SK-N-SH (cell line): ENCODE measurements around the gene DSP. TPM values are rescaled to one million over a fixed set of nuclear protein-coding genes. Genes with fewer than 3 reads are reported as not detected.

Experiments
- CTCF ChIA-PET: fragments of 300-600, 350-600 bp; formaldehyde crosslinking; extraction: SDS; loops from one replicate; lab custom pipeline; 2021; lab: Yijun Ruan, JAX
- POLR2A ChIA-PET: fragments of 350-600 bp; sonication (Branson Sonifier 250); formaldehyde crosslinking; extraction: SDS; loops from one replicate; lab custom pipeline; 2020; ENCODE audit warnings: antibody characterized with exemption, inconsistent platforms; lab: Yijun Ruan, JAX
- DNase-seq: peaks from one replicate; pipeline ENCODE4 v3.0.0; 2012
- H2AFZ ChIP-seq: fragments of 200-600 bp; sonication (generic); 2 replicates; pipeline ENCODE4 v1.8.1; 2016; ENCODE audit warnings: antibody characterized with exemption, mild to moderate bottlenecking, low read depth
- H3F3A ChIP-seq: fragments of 200-600 bp; sonication (generic); replicated peaks from 2 replicates; pipeline ENCODE3; 2016; ENCODE audit warnings: antibody characterized with exemption, mild to moderate bottlenecking; ENCODE audit not compliant: insufficient read depth
- H3K27ac ChIP-seq, 2 experiments: fragments of 200-500 bp in 1 of 2; fragments of 200-600 bp in 1 of 2; sonication (Bioruptor generic) in 1 of 2; sonication (generic), shearing (Covaris generic) in 1 of 2; 2 replicates each; pipeline versions ENCODE4 v1.5.1 to v1.6.1; 2014 to 2016; ENCODE audit warnings: low read depth in 2 of 2, inconsistent platforms in 1 of 2, low read length in 1 of 2, mild to moderate bottlenecking in 1 of 2, mixed read lengths in 1 of 2
- H3K27me3 ChIP-seq: fragments of 200-600 bp; sonication (generic), shearing (Covaris generic); 2 replicates; pipeline ENCODE4 v1.6.1; 2016; ENCODE audit warnings: mixed run types; ENCODE audit not compliant: insufficient read depth
- H3K36me3 ChIP-seq, 2 experiments: fragments of 200-500 bp in 1 of 2; fragments of 200-600 bp in 1 of 2; sonication (Bioruptor generic) in 1 of 2; sonication (generic) in 1 of 2; replicated peaks in 1 of 2; 2 replicates each; pipeline versions ENCODE3 to v1.5.1; 2014 to 2016; ENCODE audit warnings: low read length in 1 of 2, mild to moderate bottlenecking in 1 of 2; ENCODE audit not compliant: insufficient read depth in 2 of 2, control insufficient read depth in 1 of 2
- H3K4me1 ChIP-seq, 2 experiments: fragments of 200-500 bp in 1 of 2; fragments of 200-600 bp in 1 of 2; sonication (Bioruptor generic) in 1 of 2; sonication (generic), shearing (Covaris generic) in 1 of 2; 2 replicates each; pipeline versions ENCODE4 v1.5.1 to v1.6.1; 2014 to 2016; ENCODE audit warnings: low read depth in 1 of 2, low read length in 1 of 2, mixed run types in 1 of 2; ENCODE audit not compliant: insufficient read depth in 2 of 2, control insufficient read depth in 1 of 2
- H3K4me2 ChIP-seq: fragments of 200-600 bp; sonication (generic), shearing (Covaris generic); 2 replicates; pipeline ENCODE4 v1.6.1; 2017; ENCODE audit warnings: mixed run types
- H3K4me3 ChIP-seq, 2 experiments: fragments of 200-500 bp in 1 of 2; fragments of 200-600 bp in 1 of 2; sonication (Bioruptor generic) in 1 of 2; sonication (generic), shearing (Covaris generic) in 1 of 2; 2 replicates each; pipeline versions ENCODE4 v1.5.1 to v1.8.1; 2014 to 2016; ENCODE audit warnings: low read depth in 2 of 2, inconsistent platforms in 1 of 2, low read length in 1 of 2, mild to moderate bottlenecking in 1 of 2, mixed read lengths in 1 of 2, moderate library complexity in 1 of 2
- H3K79me2 ChIP-seq: fragments of 200-600 bp; sonication (generic); 2 replicates; pipeline ENCODE4 v1.8.1; 2017; ENCODE audit warnings: mild to moderate bottlenecking; ENCODE audit not compliant: insufficient read depth
- H3K9ac ChIP-seq: fragments of 200-600 bp; sonication (generic); 2 replicates; pipeline ENCODE4 v1.6.1; 2017; ENCODE audit warnings: mixed run types
- H3K9me2 ChIP-seq: fragments of 200-600 bp; sonication (generic); 2 replicates; pipeline ENCODE4 v1.6.1; 2017; ENCODE audit warnings: mixed run types
- H3K9me3 ChIP-seq: fragments of 200-600 bp; sonication (generic); 2 replicates; pipeline ENCODE4 v1.6.1; 2017; ENCODE audit warnings: mixed run types, mild to moderate bottlenecking, moderate library complexity
- H4K20me1 ChIP-seq: fragments of 200-600 bp; sonication (generic); 2 replicates; pipeline ENCODE4 v1.6.1; 2017; ENCODE audit warnings: mild to moderate bottlenecking, mixed run types; ENCODE audit not compliant: insufficient read depth
- ELF1 ChIP-seq: IDR thresholded peaks from 2 replicates; pipeline ENCODE4 v1.4.0; 2012
- EP300 ChIP-seq, 2 experiments: IDR thresholded peaks; 2 replicates each; pipeline versions ENCODE4 v1.4.0 to v1.6.1; 2012; ENCODE audit warnings: borderline replicate concordance in 1 of 2, low read depth in 1 of 2, low read length in 1 of 2
- FOSL2 ChIP-seq: IDR thresholded peaks from 2 replicates; pipeline ENCODE4 v1.4.0; 2012; ENCODE audit warnings: low read depth, mild to moderate bottlenecking, moderate library complexity, borderline replicate concordance
- GABPA ChIP-seq: IDR thresholded peaks from 2 replicates; pipeline ENCODE4 v1.4.0; 2012; ENCODE audit warnings: low read depth, mild to moderate bottlenecking
- GATA2 ChIP-seq: sonication (generic); formaldehyde crosslinking; IDR thresholded peaks from 2 replicates; pipeline ENCODE4 v1.5.0; 2020; ENCODE audit warnings: mild to moderate bottlenecking, missing genetic modification reagents
- JUND ChIP-seq: IDR thresholded peaks from 2 replicates; pipeline ENCODE4 v1.4.0; 2012
- MEF2A ChIP-seq: IDR thresholded peaks from 2 replicates; pipeline ENCODE4 v1.4.0; 2012; ENCODE audit warnings: low read depth, borderline replicate concordance
- MXI1 ChIP-seq: IDR thresholded peaks from 2 replicates; pipeline ENCODE4 v1.6.1; 2012; ENCODE audit warnings: mild to moderate bottlenecking, low read depth, low read length, improper control_type of control experiment
- POLR2AphosphoS5 ChIP-seq: IDR thresholded peaks from 2 replicates; pipeline ENCODE4 v1.6.1; 2012; ENCODE audit warnings: low read depth, low read length
- RAD21 ChIP-seq: IDR thresholded peaks from 2 replicates; pipeline ENCODE4 v1.6.1; 2012; ENCODE audit warnings: mild to moderate bottlenecking, low read length
- RCOR1 ChIP-seq: fragments of 150-350 bp; IDR thresholded peaks from 2 replicates; pipeline ENCODE4 v1.6.1; 2017; ENCODE audit warnings: antibody characterized with exemption, low read length
- TCF12 ChIP-seq: IDR thresholded peaks from 2 replicates; pipeline ENCODE4 v1.4.0; 2012
- YY1 ChIP-seq: IDR thresholded peaks from 2 replicates; pipeline ENCODE4 v1.4.0; 2012; ENCODE audit warnings: low read depth, mild to moderate bottlenecking
- whole genome bisulfite sequencing: methylation state at CpG from one replicate; pipeline ENCODE4 v1.1.6; 2017; ENCODE audit warnings: low lambda C conversion rate; 5-methylcytosine and 5-hydroxymethylcytosine counted together
- polyA plus RNA-seq, 3 experiments: library from polyadenylated mRNA; depleted of rRNA; stranded (reverse); fragments of >200 nt; gene quantifications; 2 replicates each; pipeline ENCODE4 v1.2.3, GENCODE V29; 2012
- TF ChIP-seq, protein P1 (sequence below): IDR thresholded peaks from 2 replicates; pipeline ENCODE4 v1.4.0; 2012; ENCODE audit warnings: low read depth, borderline replicate concordance
- TF ChIP-seq, protein P2 (sequence below): fragments of 150-350 bp; IDR thresholded peaks from 2 replicates; pipeline ENCODE4 v1.6.1; 2016; ENCODE audit warnings: mild to moderate bottlenecking, low read depth, low read length
- TF ChIP-seq, protein P3 (sequence below): IDR thresholded peaks from 2 replicates; pipeline ENCODE4 v1.4.0; 2012; ENCODE audit warnings: low read depth, borderline replicate concordance
- TF ChIP-seq, protein P4 (sequence below): IDR thresholded peaks from 2 replicates; pipeline ENCODE4 v1.6.1; 2012; ENCODE audit warnings: mild to moderate bottlenecking, low read depth, low read length, moderate library complexity

The DSP gene
- polyA plus RNA-seq, 1 of the 3 experiments (the other 2 are of a cell fraction): 0.02 TPM

DNA sequence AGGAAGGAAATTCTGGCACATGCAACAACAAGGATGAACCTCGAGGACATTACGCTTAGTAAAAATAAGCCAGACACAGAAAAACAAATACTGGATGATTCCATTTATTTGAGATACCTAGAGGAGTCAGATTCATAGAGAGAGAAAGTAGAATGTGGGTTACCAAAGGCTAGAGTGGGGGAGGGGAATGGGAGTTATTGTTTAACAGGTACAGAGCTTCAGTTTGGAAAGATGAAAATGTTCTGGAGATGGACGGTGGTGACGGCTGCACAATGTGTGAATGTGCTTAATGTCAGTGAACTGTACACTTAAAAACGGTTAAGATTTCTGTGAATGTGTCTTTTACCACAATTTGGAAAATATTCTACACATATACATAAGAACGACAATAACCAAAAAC lies 33.9 kb upstream of the DSP start:
- no peaks in the 10 kb centered on the region for H3K79me2 ChIP-seq
- H3K4me2 ChIP-seq: no peak overlapping the region
- H2AFZ ChIP-seq: no peak overlapping the region
- TF ChIP-seq ELF1 (no peak), JUND (no peak), EP300 (IDR thresholded peaks at IDR 0.05; ENCODE audit: borderline replicate concordance in 1 of 2, low read depth in 1 of 2, low read length in 1 of 2) (no peak), MXI1 (no peak), GABPA (no peak), GATA2 (no peak), RCOR1 (no peak), POLR2AphosphoS5 (no peak), YY1 (no peak), RAD21 (no peak), FOSL2 (no peak), TCF12 (no peak), MEF2A (no peak)
- TF ChIP-seq, protein P1, sequence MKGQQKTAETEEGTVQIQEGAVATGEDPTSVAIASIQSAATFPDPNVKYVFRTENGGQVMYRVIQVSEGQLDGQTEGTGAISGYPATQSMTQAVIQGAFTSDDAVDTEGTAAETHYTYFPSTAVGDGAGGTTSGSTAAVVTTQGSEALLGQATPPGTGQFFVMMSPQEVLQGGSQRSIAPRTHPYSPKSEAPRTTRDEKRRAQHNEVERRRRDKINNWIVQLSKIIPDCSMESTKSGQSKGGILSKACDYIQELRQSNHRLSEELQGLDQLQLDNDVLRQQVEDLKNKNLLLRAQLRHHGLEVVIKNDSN: no peak
- TF ChIP-seq, protein P2, sequence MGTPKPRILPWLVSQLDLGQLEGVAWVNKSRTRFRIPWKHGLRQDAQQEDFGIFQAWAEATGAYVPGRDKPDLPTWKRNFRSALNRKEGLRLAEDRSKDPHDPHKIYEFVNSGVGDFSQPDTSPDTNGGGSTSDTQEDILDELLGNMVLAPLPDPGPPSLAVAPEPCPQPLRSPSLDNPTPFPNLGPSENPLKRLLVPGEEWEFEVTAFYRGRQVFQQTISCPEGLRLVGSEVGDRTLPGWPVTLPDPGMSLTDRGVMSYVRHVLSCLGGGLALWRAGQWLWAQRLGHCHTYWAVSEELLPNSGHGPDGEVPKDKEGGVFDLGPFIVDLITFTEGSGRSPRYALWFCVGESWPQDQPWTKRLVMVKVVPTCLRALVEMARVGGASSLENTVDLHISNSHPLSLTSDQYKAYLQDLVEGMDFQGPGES: no peak
- TF ChIP-seq, protein P3, sequence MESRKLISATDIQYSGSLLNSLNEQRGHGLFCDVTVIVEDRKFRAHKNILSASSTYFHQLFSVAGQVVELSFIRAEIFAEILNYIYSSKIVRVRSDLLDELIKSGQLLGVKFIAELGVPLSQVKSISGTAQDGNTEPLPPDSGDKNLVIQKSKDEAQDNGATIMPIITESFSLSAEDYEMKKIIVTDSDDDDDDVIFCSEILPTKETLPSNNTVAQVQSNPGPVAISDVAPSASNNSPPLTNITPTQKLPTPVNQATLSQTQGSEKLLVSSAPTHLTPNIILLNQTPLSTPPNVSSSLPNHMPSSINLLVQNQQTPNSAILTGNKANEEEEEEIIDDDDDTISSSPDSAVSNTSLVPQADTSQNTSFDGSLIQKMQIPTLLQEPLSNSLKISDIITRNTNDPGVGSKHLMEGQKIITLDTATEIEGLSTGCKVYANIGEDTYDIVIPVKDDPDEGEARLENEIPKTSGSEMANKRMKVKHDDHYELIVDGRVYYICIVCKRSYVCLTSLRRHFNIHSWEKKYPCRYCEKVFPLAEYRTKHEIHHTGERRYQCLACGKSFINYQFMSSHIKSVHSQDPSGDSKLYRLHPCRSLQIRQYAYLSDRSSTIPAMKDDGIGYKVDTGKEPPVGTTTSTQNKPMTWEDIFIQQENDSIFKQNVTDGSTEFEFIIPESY: no peak
- TF ChIP-seq, protein P4, sequence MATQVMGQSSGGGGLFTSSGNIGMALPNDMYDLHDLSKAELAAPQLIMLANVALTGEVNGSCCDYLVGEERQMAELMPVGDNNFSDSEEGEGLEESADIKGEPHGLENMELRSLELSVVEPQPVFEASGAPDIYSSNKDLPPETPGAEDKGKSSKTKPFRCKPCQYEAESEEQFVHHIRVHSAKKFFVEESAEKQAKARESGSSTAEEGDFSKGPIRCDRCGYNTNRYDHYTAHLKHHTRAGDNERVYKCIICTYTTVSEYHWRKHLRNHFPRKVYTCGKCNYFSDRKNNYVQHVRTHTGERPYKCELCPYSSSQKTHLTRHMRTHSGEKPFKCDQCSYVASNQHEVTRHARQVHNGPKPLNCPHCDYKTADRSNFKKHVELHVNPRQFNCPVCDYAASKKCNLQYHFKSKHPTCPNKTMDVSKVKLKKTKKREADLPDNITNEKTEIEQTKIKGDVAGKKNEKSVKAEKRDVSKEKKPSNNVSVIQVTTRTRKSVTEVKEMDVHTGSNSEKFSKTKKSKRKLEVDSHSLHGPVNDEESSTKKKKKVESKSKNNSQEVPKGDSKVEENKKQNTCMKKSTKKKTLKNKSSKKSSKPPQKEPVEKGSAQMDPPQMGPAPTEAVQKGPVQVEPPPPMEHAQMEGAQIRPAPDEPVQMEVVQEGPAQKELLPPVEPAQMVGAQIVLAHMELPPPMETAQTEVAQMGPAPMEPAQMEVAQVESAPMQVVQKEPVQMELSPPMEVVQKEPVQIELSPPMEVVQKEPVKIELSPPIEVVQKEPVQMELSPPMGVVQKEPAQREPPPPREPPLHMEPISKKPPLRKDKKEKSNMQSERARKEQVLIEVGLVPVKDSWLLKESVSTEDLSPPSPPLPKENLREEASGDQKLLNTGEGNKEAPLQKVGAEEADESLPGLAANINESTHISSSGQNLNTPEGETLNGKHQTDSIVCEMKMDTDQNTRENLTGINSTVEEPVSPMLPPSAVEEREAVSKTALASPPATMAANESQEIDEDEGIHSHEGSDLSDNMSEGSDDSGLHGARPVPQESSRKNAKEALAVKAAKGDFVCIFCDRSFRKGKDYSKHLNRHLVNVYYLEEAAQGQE: no peak
- H3K27ac ChIP-seq: no peak overlapping the region
- H3K9me2 ChIP-seq: no peaks in the 10 kb centered on the region
- H4K20me1 ChIP-seq: no peaks in the 10 kb centered on the region
- peaks cover 4 to 6% of the 10 kb centered on the region in 2 experiments; a peak in 1 of 4 replicates for H3K4me1 ChIP-seq
- ChIA-PET CTCF (no interaction called here), POLR2A (no interaction called here)
- WGBS: 55% methylated on average over 6 of the region's 6 CpGs
- DNase-seq: no peak
- no peak overlapping the region for H3K4me3 ChIP-seq
- no peaks in the 10 kb centered on the region for H3K9me3 ChIP-seq
- peaks cover 18% of the 10 kb centered on the region; the same call in 1 of the 2 replicates for H3K27me3 ChIP-seq
- no peaks in the 10 kb centered on the region for H3K36me3 ChIP-seq
- H3F3A ChIP-seq: no peaks in the 10 kb centered on the region
- H3K9ac ChIP-seq: no peak overlapping the region
